GM23338 (cell line): ENCODE measurements around the gene RGS7. TPM values are rescaled to one million over a fixed set of nuclear protein-coding genes. Genes with fewer than 3 reads are reported as not detected.
A peak's percentile ranks its signal among the peaks of the same experiment; 100 is the strongest.

Experiments
- ATAC-seq: fragments of 200-7000 bp; cut with Tn5 transposase; 3 replicates; pipeline ENCODE4 v1.9.1; 2020
- DNase-seq: peaks from one replicate; pipeline ENCODE4 v3.0.0-alpha.2; 2015; ENCODE audit warnings: low spot score
- H2AFZ ChIP-seq: fragments of 200-600 bp; sonication (generic); 2 replicates; pipeline ENCODE4 v1.8.0; 2016; ENCODE audit warnings: antibody characterized with exemption, mild to moderate bottlenecking, moderate library complexity
- H3F3A ChIP-seq: fragments of 200-600 bp; sonication (generic); replicated peaks from 2 replicates; pipeline ENCODE4 v1.8.0; 2017; ENCODE audit warnings: antibody characterized with exemption, mixed run types, low read depth
- H3K27ac ChIP-seq: fragments of 200-600 bp; sonication (generic); 2 replicates; pipeline ENCODE4 v1.6.1; 2016; ENCODE audit warnings: low read depth
- H3K27me3 ChIP-seq: fragments of 200-600 bp; sonication (generic); 2 replicates; pipeline ENCODE4 v1.8.0; 2016; ENCODE audit warnings: mild to moderate bottlenecking, mixed run types, moderate library complexity; ENCODE audit not compliant: insufficient read depth
- H3K36me3 ChIP-seq: fragments of 200-600 bp; sonication (generic); 2 replicates; pipeline ENCODE4 v1.8.0; 2016; ENCODE audit warnings: mild to moderate bottlenecking; ENCODE audit not compliant: insufficient read depth
- H3K4me1 ChIP-seq: fragments of 200-600 bp; sonication (generic); 2 replicates; pipeline ENCODE4 v1.8.0; 2016; ENCODE audit warnings: mild to moderate bottlenecking, moderate library complexity; ENCODE audit not compliant: insufficient read depth
- H3K4me2 ChIP-seq: fragments of 200-600 bp; sonication (generic); 2 replicates; pipeline ENCODE4 v1.7.1; 2017; ENCODE audit warnings: mixed run types
- H3K4me3 ChIP-seq: fragments of 200-600 bp; sonication (generic); 2 replicates; pipeline ENCODE4 v1.6.1; 2016; ENCODE audit warnings: mixed run types
- H3K79me2 ChIP-seq: fragments of 200-600 bp; sonication (generic); replicated peaks from 2 replicates; pipeline ENCODE4 v1.8.0; 2017; ENCODE audit warnings: mild to moderate bottlenecking; ENCODE audit not compliant: insufficient read depth
- H3K9me2 ChIP-seq: fragments of 200-600 bp; sonication (generic); 2 replicates; pipeline ENCODE4 v1.8.0; 2017; ENCODE audit not compliant: insufficient read depth
- H4K20me1 ChIP-seq: fragments of 200-600 bp; sonication (generic); replicated peaks from 2 replicates; pipeline ENCODE4 v1.8.0; 2017; ENCODE audit warnings: mild to moderate bottlenecking; ENCODE audit not compliant: insufficient read depth
- H3K27ac Mint-ChIP-seq: 2 replicates; pipeline ENCODE4 v1.8.0; 2020; ENCODE audit warnings: inconsistent platforms, mild to moderate bottlenecking, moderate library complexity, mixed read lengths
- H3K27me3 Mint-ChIP-seq: 3 replicates; pipeline ENCODE4 v1.8.0; 2022; ENCODE audit warnings: low read depth, mild to moderate bottlenecking, moderate library complexity, mixed read lengths, inconsistent platforms; ENCODE audit not compliant: insufficient read depth, poor library complexity
- H3K36me3 Mint-ChIP-seq: 3 replicates; pipeline ENCODE4 v1.8.0; 2021; ENCODE audit warnings: low read depth, mild to moderate bottlenecking, inconsistent platforms, moderate library complexity, mixed read lengths
- H3K4me1 Mint-ChIP-seq: 3 replicates; pipeline ENCODE4 v1.8.0; 2020; ENCODE audit warnings: mild to moderate bottlenecking, inconsistent platforms, mixed read lengths
- H3K4me3 Mint-ChIP-seq: 3 replicates; pipeline ENCODE4 v1.8.0; 2021; ENCODE audit warnings: moderate library complexity, mild to moderate bottlenecking, inconsistent platforms, mixed read lengths
- H3K9me3 Mint-ChIP-seq: 3 replicates; pipeline ENCODE4 v1.8.0; 2020; ENCODE audit warnings: moderate library complexity, mild to moderate bottlenecking, inconsistent platforms, mixed read lengths
- EZH2 ChIP-seq: fragments of 200-600 bp; sonication (generic); IDR thresholded peaks from one replicate; pipeline ENCODE4 v1.8.0; 2017; ENCODE audit warnings: antibody characterized with exemption, mild to moderate bottlenecking, low read depth; ENCODE audit not compliant: unreplicated experiment
- NANOG ChIP-seq: IDR thresholded peaks from 2 replicates; pipeline ENCODE4 v1.6.1; 2016; ENCODE audit warnings: antibody characterized with exemption, borderline replicate concordance
- POLR2AphosphoS5 ChIP-seq: IDR thresholded peaks from 2 replicates; pipeline ENCODE4 v1.6.1; 2016; ENCODE audit warnings: antibody characterized with exemption, low read depth
- polyA plus RNA-seq: library from polyadenylated mRNA; unstranded; fragments of >200 nt; fragmentation: Nextera tagmentation; extraction: Ambion mirVana; gene quantifications from 2 replicates; pipeline ENCODE4 v1.2.1, GENCODE V29; 2016
- total RNA-seq: library from RNA; depleted of rRNA; stranded (reverse); fragments of >200 nt; shearing (Covaris generic); gene quantifications from 2 replicates; pipeline ENCODE4 v1.2.3, GENCODE V29; 2014
- TF ChIP-seq, protein P1 (sequence below): fragments of 250-450 bp; sonication (Bioruptor Pico); IDR thresholded peaks from 2 replicates; pipeline ENCODE4 v1.5.0; 2020; ENCODE audit warnings: mild to moderate bottlenecking, moderate library complexity
- TF ChIP-seq, protein P2 (sequence below), 2 experiments: fragments of 200-600 bp in 1 of 2; sonication (generic) in 1 of 2; conservative IDR thresholded peaks; 2 replicates each; pipeline versions ENCODE4 v1.5.1 to v1.6.1; 2016 to 2017; ENCODE audit warnings: antibody characterized with exemption in 2 of 2, low read depth in 2 of 2, mild to moderate bottlenecking in 2 of 2, moderate library complexity in 1 of 2

The RGS7 gene
- total and polyA plus RNA-seq, 2 experiments from 2014 or later, result 2.0 to 2.2 TPM

DNA sequence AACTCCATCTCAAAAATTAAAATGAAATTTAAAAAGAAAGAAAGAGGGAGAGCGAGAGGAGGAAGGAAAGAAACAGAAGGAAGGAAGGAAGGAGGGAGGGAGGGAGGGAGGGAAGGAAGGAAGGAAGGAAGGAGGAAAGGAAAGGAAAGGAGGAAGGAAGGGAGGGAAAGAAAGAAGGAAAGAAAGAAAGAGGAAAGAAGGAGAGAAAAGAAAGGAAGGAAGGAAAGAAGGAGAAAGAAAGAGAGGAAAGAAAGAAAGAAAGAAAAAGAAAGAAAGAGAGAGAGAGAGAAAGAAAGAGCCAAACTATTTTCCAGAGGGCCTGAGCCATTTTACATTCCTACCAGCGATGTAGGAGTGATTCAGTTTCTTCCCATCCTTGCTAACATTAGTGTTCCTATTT is 364.0 kb downstream of the RGS7 start (continued):
- TF ChIP-seq, protein P1, sequence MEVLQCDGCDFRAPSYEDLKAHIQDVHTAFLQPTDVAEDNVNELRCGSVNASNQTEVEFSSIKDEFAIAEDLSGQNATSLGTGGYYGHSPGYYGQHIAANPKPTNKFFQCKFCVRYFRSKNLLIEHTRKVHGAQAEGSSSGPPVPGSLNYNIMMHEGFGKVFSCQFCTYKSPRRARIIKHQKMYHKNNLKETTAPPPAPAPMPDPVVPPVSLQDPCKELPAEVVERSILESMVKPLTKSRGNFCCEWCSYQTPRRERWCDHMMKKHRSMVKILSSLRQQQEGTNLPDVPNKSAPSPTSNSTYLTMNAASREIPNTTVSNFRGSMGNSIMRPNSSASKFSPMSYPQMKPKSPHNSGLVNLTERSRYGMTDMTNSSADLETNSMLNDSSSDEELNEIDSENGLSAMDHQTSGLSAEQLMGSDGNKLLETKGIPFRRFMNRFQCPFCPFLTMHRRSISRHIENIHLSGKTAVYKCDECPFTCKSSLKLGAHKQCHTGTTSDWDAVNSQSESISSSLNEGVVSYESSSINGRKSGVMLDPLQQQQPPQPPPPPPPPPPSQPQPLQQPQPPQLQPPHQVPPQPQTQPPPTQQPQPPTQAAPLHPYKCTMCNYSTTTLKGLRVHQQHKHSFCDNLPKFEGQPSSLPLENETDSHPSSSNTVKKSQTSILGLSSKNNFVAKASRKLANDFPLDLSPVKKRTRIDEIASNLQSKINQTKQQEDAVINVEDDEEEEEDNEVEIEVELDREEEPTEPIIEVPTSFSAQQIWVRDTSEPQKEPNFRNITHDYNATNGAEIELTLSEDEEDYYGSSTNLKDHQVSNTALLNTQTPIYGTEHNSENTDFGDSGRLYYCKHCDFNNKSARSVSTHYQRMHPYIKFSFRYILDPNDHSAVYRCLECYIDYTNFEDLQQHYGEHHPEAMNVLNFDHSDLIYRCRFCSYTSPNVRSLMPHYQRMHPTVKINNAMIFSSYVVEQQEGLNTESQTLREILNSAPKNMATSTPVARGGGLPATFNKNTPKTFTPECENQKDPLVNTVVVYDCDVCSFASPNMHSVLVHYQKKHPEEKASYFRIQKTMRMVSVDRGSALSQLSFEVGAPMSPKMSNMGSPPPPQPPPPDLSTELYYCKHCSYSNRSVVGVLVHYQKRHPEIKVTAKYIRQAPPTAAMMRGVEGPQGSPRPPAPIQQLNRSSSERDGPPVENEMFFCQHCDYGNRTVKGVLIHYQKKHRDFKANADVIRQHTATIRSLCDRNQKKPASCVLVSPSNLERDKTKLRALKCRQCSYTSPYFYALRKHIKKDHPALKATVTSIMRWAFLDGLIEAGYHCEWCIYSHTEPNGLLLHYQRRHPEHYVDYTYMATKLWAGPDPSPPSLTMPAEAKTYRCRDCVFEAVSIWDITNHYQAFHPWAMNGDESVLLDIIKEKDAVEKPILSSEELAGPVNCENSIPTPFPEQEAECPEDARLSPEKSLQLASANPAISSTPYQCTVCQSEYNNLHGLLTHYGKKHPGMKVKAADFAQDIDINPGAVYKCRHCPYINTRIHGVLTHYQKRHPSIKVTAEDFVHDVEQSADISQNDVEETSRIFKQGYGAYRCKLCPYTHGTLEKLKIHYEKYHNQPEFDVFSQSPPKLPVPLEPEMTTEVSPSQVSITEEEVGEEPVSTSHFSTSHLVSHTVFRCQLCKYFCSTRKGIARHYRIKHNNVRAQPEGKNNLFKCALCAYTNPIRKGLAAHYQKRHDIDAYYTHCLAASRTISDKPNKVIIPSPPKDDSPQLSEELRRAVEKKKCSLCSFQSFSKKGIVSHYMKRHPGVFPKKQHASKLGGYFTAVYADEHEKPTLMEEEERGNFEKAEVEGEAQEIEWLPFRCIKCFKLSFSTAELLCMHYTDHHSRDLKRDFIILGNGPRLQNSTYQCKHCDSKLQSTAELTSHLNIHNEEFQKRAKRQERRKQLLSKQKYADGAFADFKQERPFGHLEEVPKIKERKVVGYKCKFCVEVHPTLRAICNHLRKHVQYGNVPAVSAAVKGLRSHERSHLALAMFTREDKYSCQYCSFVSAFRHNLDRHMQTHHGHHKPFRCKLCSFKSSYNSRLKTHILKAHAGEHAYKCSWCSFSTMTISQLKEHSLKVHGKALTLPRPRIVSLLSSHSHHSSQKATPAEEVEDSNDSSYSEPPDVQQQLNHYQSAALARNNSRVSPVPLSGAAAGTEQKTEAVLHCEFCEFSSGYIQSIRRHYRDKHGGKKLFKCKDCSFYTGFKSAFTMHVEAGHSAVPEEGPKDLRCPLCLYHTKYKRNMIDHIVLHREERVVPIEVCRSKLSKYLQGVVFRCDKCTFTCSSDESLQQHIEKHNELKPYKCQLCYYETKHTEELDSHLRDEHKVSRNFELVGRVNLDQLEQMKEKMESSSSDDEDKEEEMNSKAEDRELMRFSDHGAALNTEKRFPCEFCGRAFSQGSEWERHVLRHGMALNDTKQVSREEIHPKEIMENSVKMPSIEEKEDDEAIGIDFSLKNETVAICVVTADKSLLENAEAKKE, result no peak
- no peak for TF ChIP-seq POLR2AphosphoS5
- no peak for TF ChIP-seq EZH2
- no peak for TF ChIP-seq NANOG
- TF ChIP-seq, protein P2, sequence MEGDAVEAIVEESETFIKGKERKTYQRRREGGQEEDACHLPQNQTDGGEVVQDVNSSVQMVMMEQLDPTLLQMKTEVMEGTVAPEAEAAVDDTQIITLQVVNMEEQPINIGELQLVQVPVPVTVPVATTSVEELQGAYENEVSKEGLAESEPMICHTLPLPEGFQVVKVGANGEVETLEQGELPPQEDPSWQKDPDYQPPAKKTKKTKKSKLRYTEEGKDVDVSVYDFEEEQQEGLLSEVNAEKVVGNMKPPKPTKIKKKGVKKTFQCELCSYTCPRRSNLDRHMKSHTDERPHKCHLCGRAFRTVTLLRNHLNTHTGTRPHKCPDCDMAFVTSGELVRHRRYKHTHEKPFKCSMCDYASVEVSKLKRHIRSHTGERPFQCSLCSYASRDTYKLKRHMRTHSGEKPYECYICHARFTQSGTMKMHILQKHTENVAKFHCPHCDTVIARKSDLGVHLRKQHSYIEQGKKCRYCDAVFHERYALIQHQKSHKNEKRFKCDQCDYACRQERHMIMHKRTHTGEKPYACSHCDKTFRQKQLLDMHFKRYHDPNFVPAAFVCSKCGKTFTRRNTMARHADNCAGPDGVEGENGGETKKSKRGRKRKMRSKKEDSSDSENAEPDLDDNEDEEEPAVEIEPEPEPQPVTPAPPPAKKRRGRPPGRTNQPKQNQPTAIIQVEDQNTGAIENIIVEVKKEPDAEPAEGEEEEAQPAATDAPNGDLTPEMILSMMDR (conservative IDR thresholded peaks at IDR 0.05; ENCODE audit: low read depth in 2 of 2), result no peak

DNA sequence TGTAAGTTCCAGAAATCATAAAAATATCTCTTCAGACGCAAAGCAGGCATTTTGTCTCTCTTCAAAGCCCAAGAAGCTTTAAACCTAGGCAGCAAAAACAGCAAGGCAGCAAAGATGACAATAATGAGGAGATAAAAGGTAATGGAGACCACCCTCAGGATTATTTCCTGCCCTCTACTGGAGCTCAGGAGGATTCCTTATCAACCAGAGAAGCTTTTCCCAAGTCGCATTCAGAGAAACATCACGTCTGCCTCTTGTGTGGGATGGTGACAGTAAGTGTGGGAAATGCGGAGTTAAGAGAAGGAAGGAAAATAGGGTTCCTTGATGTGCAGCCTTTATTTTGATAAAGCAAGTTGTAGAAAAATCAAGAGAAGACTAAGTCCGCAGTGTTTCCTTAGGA is 365.8 kb downstream of the RGS7 start:
- H3K4me1 ChIP-seq, result peaks cover 7% of the 10 kb centered on the region; the same call in 1 of the 2 replicates
- Mint-ChIP-seq H3K27me3 (no peaks in the 10 kb centered on the region), H3K4me1 (peaks cover 10% of the 10 kb centered on the region; the same call in 2 of the 3 replicates), H3K36me3 (no peaks in the 10 kb centered on the region), H3K27ac (peak overlapping the region; percentile 8; the same call in 1 of the 2 replicates), H3K9me3 (no peaks in the 10 kb centered on the region; the same call in 2 of the 3 replicates), H3K4me3 (no peak overlapping the region)
- H3K36me3 ChIP-seq, result no peaks in the 10 kb centered on the region
- DNase-seq (peak; percentile 59), ATAC-seq (peak; percentile 55; the same call in 2 of the 3 replicates)
- H3K27me3 ChIP-seq, result no peaks in the 10 kb centered on the region
- no peaks in the 10 kb centered on the region for H3K79me2 ChIP-seq
- no peak overlapping the region for H3K4me3 ChIP-seq
- H3K27ac ChIP-seq, result peak overlapping the region; percentile 16; the same call in 1 of the 2 replicates
- H4K20me1 ChIP-seq, result no peaks in the 10 kb centered on the region
- H3K9me2 ChIP-seq, result no peaks in the 10 kb centered on the region
- H3F3A ChIP-seq, result no peaks in the 10 kb centered on the region
- 0 out of 2 replicates have a peak overlapping the region, but pooled peaks have one; percentile 2 for H2AFZ ChIP-seq
- H3K4me2 ChIP-seq, result no peak overlapping the region
- TF ChIP-seq, protein P2 (conservative IDR thresholded peaks at IDR 0.05; ENCODE audit: low read depth in 2 of 2), result peak; percentile 52 to 62
